Ishikawa (cell line): Measurements from ENCODE around the gene NPC1.

Experiments used
- CEBPB ChIP-seq: IDR thresholded peaks from 2 replicates; pipeline ENCODE4 v1.6.1; 2012
- CREB1 ChIP-seq: IDR thresholded peaks from 2 replicates; pipeline ENCODE4 v1.6.1; 2012; ENCODE audit warnings: low read depth
- EGR1 ChIP-seq: IDR thresholded peaks from 2 replicates; pipeline ENCODE4 v1.6.1; 2012
- EP300 ChIP-seq: IDR thresholded peaks from 2 replicates; pipeline ENCODE4 v1.6.1; 2012; ENCODE audit warnings: borderline replicate concordance
- FOXM1 ChIP-seq: IDR thresholded peaks from 2 replicates; pipeline ENCODE4 v1.6.1; 2012; ENCODE audit warnings: low read depth, borderline replicate concordance
- MAX ChIP-seq: IDR thresholded peaks from 2 replicates; pipeline ENCODE4 v1.6.1; 2012
- NFIC ChIP-seq: IDR thresholded peaks from 2 replicates; pipeline ENCODE4 v1.6.1; 2012
- RAD21 ChIP-seq: IDR thresholded peaks from 2 replicates; pipeline ENCODE4 v1.6.1; 2012; ENCODE audit warnings: low read depth
- REST ChIP-seq: IDR thresholded peaks from 2 replicates; pipeline ENCODE4 v1.6.1; 2012; ENCODE audit warnings: low read depth, mild to moderate bottlenecking
- TAF1 ChIP-seq: IDR thresholded peaks from 2 replicates; pipeline ENCODE4 v1.6.1; 2012; ENCODE audit warnings: low read depth, mild to moderate bottlenecking
- TCF12 ChIP-seq: IDR thresholded peaks from 2 replicates; pipeline ENCODE4 v1.6.1; 2012; ENCODE audit warnings: low read depth
- TEAD4 ChIP-seq: IDR thresholded peaks from 2 replicates; pipeline ENCODE4 v1.6.1; 2012
- YY1 ChIP-seq: IDR thresholded peaks from 2 replicates; pipeline ENCODE4 v1.6.1; 2012; ENCODE audit warnings: low read depth
- ZBTB7A ChIP-seq: IDR thresholded peaks from 2 replicates; pipeline ENCODE4 v1.6.1; 2012; ENCODE audit warnings: low read depth
- TF ChIP-seq, protein P1 (sequence below): IDR thresholded peaks from 2 replicates; pipeline ENCODE4 v1.6.1; 2012

NPC1 gene

DNA sequence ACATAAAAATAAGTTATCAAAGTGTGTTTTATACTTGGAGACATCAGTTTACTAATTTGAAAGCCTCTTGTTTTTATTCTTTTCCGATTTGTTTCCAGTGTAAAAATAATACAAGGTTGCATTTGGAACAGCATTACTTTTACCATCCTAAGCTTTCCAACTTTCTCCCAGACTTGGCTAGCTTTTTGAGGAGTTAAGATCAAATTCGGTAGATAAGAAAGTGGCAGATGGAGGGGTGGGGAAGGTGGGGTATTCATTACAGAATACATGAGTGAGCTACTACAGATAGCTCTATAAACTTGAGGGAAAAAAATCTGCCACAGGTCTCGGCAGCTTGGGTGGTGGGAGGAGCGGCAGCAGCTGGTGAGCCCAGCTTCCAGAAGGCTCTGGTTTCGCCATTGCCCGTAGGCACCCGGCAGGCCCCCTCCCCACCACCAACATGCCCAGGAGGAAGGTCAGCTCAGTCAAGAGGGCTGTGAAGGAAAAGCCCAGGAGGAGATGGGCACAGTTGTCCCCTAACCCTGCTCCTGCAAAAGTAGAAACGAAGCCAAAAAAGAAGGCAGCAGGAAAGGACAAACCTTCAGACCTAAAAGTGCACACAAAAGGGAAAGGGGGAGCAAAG lies 101.6 kb downstream of the NPC1 start:
- TF ChIP-seq TCF12 (no peak), FOXM1 (no peak), TEAD4 (no peak), CREB1 (no peak), REST (no peak), TAF1 (no peak), RAD21 (no peak), MAX (no peak), NFIC (no peak), YY1 (no peak), CEBPB (no peak), EP300 (no peak), EGR1 (no peak), ZBTB7A (no peak)
- TF ChIP-seq, protein P1, sequence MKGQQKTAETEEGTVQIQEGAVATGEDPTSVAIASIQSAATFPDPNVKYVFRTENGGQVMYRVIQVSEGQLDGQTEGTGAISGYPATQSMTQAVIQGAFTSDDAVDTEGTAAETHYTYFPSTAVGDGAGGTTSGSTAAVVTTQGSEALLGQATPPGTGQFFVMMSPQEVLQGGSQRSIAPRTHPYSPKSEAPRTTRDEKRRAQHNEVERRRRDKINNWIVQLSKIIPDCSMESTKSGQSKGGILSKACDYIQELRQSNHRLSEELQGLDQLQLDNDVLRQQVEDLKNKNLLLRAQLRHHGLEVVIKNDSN: no peak
